ENCODE measurements around the gene TCEAL3. TPM values are rescaled to one million over a fixed set of nuclear protein-coding genes. Genes with fewer than 3 reads are reported as not detected.

Gene TCEAL3
- 1 to 10 TPM; 4.8 to 5.6 TPM for total RNA-seq

- intact Hi-C loops (cut with micrococcal nuclease) = no loop called here
- H3K9me3 Mint-ChIP-seq = no peaks in the 10 kb centered on the region
Measured at GRCh38 chrX:103607364-103608305, at the start of gene TCEAL3. Gene TCEAL3 (plus strand): TSS chrX:103607963. CDS start chrX:103609065, 1,102 bp downstream.

DNA sequence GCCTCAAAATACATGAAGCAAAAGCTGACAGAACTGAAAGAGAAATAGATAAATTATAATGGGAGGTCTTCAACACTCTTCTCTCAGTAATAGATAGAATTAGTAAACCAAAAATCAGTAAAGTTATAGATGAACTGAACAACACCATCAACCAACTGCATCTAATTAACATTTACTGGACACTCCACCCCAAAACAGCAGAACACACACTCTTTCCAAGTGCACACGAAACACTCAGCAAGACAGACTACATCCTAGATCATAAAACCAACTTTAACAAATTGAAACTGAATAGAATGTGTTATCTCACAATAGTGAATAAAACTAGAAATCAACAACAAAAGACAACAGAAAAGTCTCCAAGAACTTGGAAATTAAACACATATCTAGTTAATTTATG is 47.5 kb upstream of the TCEAL3 start:
- POLR2A ChIA-PET = no interaction called here
- H3K4me3 Mint-ChIP-seq = no peak overlapping the region
- intact Hi-C loops (cut with micrococcal nuclease) = no loop called here
- CTCF ChIA-PET = no interaction called here
- H3K27ac Mint-ChIP-seq = no peak overlapping the region
- DNase-seq = no peak
- H3K27me3 Mint-ChIP-seq = peaks cover 2% of the 10 kb centered on the region
- H3K9me3 Mint-ChIP-seq = no peaks in the 10 kb centered on the region
- H3K4me1 Mint-ChIP-seq (ENCODE audit: low read depth) = no peaks in the 10 kb centered on the region
- no peaks in the 10 kb centered on the region for H3K36me3 Mint-ChIP-seq

More at GRCh38 chrX:103607364-103608305, at the start of gene TCEAL3:
- POLR2A ChIA-PET = no interaction called here
- Mint-ChIP-seq H3K4me1 (ENCODE audit: low read depth) (peaks cover 4% of the 10 kb centered on the region), H3K27ac (peak within 1 kb of the TSS; percentile 42), H3K36me3 (no peaks in the 10 kb centered on the region), H3K4me3 (peak within 1 kb of the TSS; percentile 71), H3K27me3 (peaks cover 5% of the 10 kb centered on the region)
- CTCF ChIA-PET = no interaction called here
- peak; percentile 43 for DNase-seq

DNA sequence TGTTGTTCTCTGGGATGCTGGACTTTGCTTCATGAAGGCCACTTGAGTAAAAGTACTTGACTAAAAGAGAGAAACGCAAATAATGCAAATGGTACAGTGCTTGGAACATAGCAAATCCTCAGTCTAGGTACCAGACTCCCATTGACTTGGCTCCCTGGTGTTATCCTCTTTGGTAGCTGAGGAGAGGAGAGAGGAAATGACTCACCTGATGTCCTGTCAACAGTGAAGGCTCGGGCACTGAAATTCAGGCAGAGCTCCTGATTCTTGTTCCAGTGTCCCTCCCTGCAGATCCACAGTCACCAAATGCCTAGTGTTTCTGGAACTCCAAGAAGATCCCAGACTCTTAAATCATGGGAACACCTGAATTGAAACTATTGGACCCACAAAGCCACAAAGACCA is 45.0 kb upstream of the TCEAL3 start:
- intact Hi-C loops (cut with micrococcal nuclease) = no loop called here
- ChIA-PET CTCF (no interaction called here), POLR2A (no interaction called here)
- Mint-ChIP-seq H3K4me3 (no peak overlapping the region), H3K9me3 (no peaks in the 10 kb centered on the region), H3K4me1 (ENCODE audit: low read depth) (no peaks in the 10 kb centered on the region), H3K36me3 (no peaks in the 10 kb centered on the region), H3K27me3 (peaks cover 2% of the 10 kb centered on the region), H3K27ac (no peak overlapping the region)
- DNase-seq = no peak

GRCh38 chrX:103565197-103565596 is 42.6 kb upstream of the TCEAL3 start:
- no peaks in the 10 kb centered on the region for H3K4me1 Mint-ChIP-seq (ENCODE audit: low read depth)
- POLR2A ChIA-PET = no interaction called here

DNA sequence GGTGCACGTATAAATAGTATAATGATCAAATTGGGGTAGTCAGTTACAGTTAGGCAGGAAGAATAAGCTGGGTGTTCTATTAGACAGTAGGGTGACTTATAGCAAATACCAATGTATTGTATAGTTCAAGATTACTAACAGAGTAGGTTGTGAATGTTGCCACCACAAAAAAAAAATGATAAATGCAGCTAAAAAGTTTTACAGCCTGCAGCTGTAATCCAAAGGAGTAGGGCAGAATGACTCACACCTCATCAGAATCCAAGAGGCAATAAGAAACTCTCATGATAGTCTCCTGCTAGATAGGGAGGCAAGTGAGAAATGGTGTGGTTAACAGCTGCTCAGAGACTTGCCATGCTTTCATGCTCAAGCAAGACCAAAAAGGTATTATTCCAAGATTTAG is 42.0 kb upstream of the TCEAL3 start:
- Mint-ChIP-seq H3K27me3 (peaks cover 2% of the 10 kb centered on the region), H3K4me3 (no peak overlapping the region), H3K4me1 (ENCODE audit: low read depth) (no peaks in the 10 kb centered on the region), H3K27ac (no peak overlapping the region), H3K9me3 (no peaks in the 10 kb centered on the region), H3K36me3 (no peaks in the 10 kb centered on the region)
- POLR2A ChIA-PET = no interaction called here
- intact Hi-C loops (cut with micrococcal nuclease) = no loop called here
- CTCF ChIA-PET = interaction anchor here (0.6 kb wide), 1 partner anchor 22 kb away, joined by 3 read pairs; no protein-coding TSS in a partner anchor
- DNase-seq = no peak

More at GRCh38 chrX:103565197-103565596, 42.6 kb upstream of the TCEAL3 start:
- DNase-seq = no peak
- H3K9me3 Mint-ChIP-seq = no peaks in the 10 kb centered on the region
- peaks cover 2% of the 10 kb centered on the region for H3K27me3 Mint-ChIP-seq
- H3K4me3 Mint-ChIP-seq = no peak overlapping the region
- intact Hi-C loops (cut with micrococcal nuclease) = no loop called here
- CTCF ChIA-PET = no interaction called here
- no peaks in the 10 kb centered on the region for H3K36me3 Mint-ChIP-seq
- no peak overlapping the region for H3K27ac Mint-ChIP-seq

GRCh38 chrX:103571121-103571520 is 36.6 kb upstream of the TCEAL3 start:
- ChIA-PET CTCF (no interaction called here), POLR2A (no interaction called here)
- intact Hi-C loops (cut with micrococcal nuclease) = no loop called here

DNA sequence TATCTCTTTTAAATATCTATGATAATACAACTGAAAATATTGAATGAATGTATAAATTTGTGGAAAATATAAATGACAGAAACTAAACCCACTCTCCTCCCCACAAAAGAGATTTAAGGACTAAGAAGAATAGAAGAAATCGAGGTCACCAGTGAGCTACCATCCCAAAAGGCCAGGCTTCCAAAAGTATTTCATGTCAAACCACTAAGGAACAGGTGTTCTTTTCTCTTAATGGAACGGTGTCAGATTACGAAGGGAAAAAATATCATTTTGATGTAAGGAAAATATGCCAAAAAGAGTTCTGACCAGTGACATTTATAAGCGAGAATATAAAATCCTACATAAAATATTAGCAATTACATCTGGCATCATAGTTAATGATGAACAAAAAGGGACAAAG is 36.0 kb upstream of the TCEAL3 start:
- no peak for DNase-seq
- ChIA-PET POLR2A (no interaction called here), CTCF (no interaction called here)
- Mint-ChIP-seq H3K36me3 (no peaks in the 10 kb centered on the region), H3K9me3 (no peaks in the 10 kb centered on the region), H3K4me1 (ENCODE audit: low read depth) (no peaks in the 10 kb centered on the region), H3K27me3 (no peaks in the 10 kb centered on the region), H3K4me3 (no peak overlapping the region), H3K27ac (no peak overlapping the region)
- intact Hi-C loops (cut with micrococcal nuclease) = no loop called here

More at GRCh38 chrX:103571121-103571520, 36.6 kb upstream of the TCEAL3 start:
- H3K27ac Mint-ChIP-seq = no peak overlapping the region
- H3K27me3 Mint-ChIP-seq = no peaks in the 10 kb centered on the region
- H3K9me3 Mint-ChIP-seq = no peaks in the 10 kb centered on the region
- H3K36me3 Mint-ChIP-seq = no peaks in the 10 kb centered on the region
- H3K4me1 Mint-ChIP-seq (ENCODE audit: low read depth) = no peaks in the 10 kb centered on the region
- H3K4me3 Mint-ChIP-seq = no peak overlapping the region
- DNase-seq = no peak

- Mint-ChIP-seq H3K9me3 (no peaks in the 10 kb centered on the region), H3K27me3 (no peaks in the 10 kb centered on the region), H3K27ac (no peak overlapping the region), H3K4me1 (ENCODE audit: low read depth) (no peaks in the 10 kb centered on the region), H3K4me3 (no peak overlapping the region), H3K36me3 (no peaks in the 10 kb centered on the region)
- intact Hi-C loops (cut with micrococcal nuclease) = no loop called here
- no peak for DNase-seq
- POLR2A ChIA-PET = no interaction called here
- CTCF ChIA-PET = no interaction called here
Measured at GRCh38 chrX:103573202-103573601, 34.6 kb upstream of the TCEAL3 start.

DNA sequence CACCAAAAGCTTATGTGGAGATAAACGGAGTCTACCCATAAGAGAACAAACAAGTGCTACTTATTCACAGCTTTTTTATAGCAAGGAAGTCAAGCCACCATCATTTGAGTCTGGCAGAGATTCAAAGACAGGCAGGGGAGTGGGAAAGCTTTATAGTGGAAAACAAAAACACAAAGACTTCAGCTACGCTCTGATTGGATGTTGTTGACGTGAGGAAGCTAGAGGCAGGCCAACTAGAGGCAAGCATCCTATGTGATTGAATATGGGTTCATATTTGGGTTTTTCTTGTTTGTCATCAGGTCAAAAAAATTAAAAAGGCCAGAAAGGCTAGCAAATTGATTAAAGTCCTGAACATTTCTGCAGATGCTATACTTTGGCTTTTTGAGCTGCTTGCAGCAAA is 23.2 kb upstream of the TCEAL3 start:
- Mint-ChIP-seq H3K4me1 (ENCODE audit: low read depth) (peaks cover 7% of the 10 kb centered on the region), H3K27ac (no peak overlapping the region), H3K36me3 (no peaks in the 10 kb centered on the region), H3K27me3 (peaks cover 1% of the 10 kb centered on the region), H3K4me3 (no peak overlapping the region), H3K9me3 (no peaks in the 10 kb centered on the region)
- ChIA-PET CTCF (no interaction called here), POLR2A (no interaction called here)
- DNase-seq = no peak
- intact Hi-C loops (cut with micrococcal nuclease) = no loop called here

GRCh38 chrX:103585411-103586313 is 22.1 kb upstream of the TCEAL3 start, which contains the start of gene TCEAL4:
Gene TCEAL4 (plus strand): TSS chrX:103585515. CDS start chrX:103586676, 1,161 bp downstream.
- intact Hi-C loops (cut with micrococcal nuclease) = loop anchor here (1.0 to 5.0 kb wide), 2 partner anchors 42 to 101 kb away; partner anchors contain the start of genes MORF4L2 and TCEAL1
- DNase-seq = peak; percentile 47
- ChIA-PET POLR2A (no interaction called here), CTCF (no interaction called here)
- H3K9me3 Mint-ChIP-seq = no peaks in the 10 kb centered on the region
- H3K27me3 Mint-ChIP-seq = peaks cover under 1% of the 10 kb centered on the region
- H3K27ac Mint-ChIP-seq = no peak within 1 kb of the TSS
- H3K36me3 Mint-ChIP-seq = no peaks in the 10 kb centered on the region
- H3K4me1 Mint-ChIP-seq (ENCODE audit: low read depth) = peaks cover 9% of the 10 kb centered on the region
- H3K4me3 Mint-ChIP-seq = peak within 1 kb of the TSS; percentile 82

DNA sequence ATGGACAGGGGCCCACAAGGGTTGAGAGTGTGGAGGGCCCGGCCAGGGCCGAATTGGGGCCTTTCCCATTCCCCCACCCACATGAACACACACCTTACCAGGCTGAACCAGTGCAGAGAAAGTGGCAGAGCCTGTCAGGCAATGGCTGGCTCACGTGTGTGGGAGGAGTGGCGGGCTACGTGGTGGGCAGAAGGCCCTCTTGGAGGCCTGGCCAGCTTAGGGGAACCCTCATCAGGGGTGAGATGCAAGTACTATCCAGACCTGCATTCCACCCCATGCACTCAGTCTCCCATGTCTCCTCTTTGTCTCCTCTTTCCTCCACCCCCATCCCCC is 21.5 kb upstream of the TCEAL3 start:
- H3K27me3 Mint-ChIP-seq = no peaks in the 10 kb centered on the region
- peaks cover 10% of the 10 kb centered on the region for H3K4me1 Mint-ChIP-seq (ENCODE audit: low read depth)
- CTCF ChIA-PET = no interaction called here
- no peaks in the 10 kb centered on the region for H3K36me3 Mint-ChIP-seq
- no peaks in the 10 kb centered on the region for H3K9me3 Mint-ChIP-seq
- H3K4me3 Mint-ChIP-seq = peak overlapping the region; percentile 82
- POLR2A ChIA-PET = no interaction called here
- DNase-seq = peak; percentile 11
- intact Hi-C loops (cut with micrococcal nuclease) = loop anchor here (5.0 kb wide), 1 partner anchor 41 kb away; the partner anchor contains the start of gene TCEAL1
- H3K27ac Mint-ChIP-seq = no peak overlapping the region

- peaks cover 10% of the 10 kb centered on the region for H3K4me1 Mint-ChIP-seq (ENCODE audit: low read depth)
- H3K27me3 Mint-ChIP-seq = no peaks in the 10 kb centered on the region
- intact Hi-C loops (cut with micrococcal nuclease) = loop anchor here (5.0 kb wide), 1 partner anchor 41 kb away; the partner anchor contains the start of gene TCEAL1
- ChIA-PET POLR2A (no interaction called here), CTCF (no interaction called here)
- DNase-seq = no peak
- peak overlapping the region; percentile 82 for H3K4me3 Mint-ChIP-seq
- peaks cover 2% of the 10 kb centered on the region for H3K36me3 Mint-ChIP-seq
- no peak overlapping the region for H3K27ac Mint-ChIP-seq
- H3K9me3 Mint-ChIP-seq = no peaks in the 10 kb centered on the region
Measured at GRCh38 chrX:103586659-103587058, 21.1 kb upstream of the TCEAL3 start.
